Stimulated activated CD4-positive, alpha-beta T cell treated with anti-CD3 and anti-CD28 coated beads, TNF-alpha, amount 100 ng/mL, for 48 hours (primary cell): ENCODE results near the gene QSER1.
"Not testable (repeated sequence)": the region's sequence is repeated elsewhere in the genome, so short reads cannot be mapped to it uniquely, and the experiment has no call there.

ENCODE experiments used
- DNase-seq, 3 donors: peaks; one replicate each; pipeline ENCODE4 v3.0.0-alpha.2; 2020; ENCODE audit warnings: low read depth in 3 of 3

Gene QSER1

DNA sequence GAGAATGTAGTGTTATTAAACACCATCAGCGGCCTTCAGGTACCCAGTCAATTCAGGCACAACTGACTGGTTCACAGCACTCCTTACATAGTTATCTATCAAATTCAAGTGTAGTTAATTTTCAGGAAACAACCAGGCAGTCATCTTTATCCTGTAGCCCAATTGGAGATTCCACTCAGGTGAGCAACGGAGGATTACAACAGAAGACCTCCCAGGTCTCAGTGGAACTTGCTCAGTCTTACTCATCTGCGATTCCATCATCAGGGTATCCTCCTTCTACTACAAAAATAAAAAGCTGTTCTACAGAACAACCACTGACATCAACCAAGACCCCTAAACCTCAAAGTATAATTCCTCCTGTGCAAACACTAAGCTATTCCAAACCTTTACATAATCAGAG lies 39.6 kb downstream of the QSER1 start:
- DNase-seq = no peak

DNA sequence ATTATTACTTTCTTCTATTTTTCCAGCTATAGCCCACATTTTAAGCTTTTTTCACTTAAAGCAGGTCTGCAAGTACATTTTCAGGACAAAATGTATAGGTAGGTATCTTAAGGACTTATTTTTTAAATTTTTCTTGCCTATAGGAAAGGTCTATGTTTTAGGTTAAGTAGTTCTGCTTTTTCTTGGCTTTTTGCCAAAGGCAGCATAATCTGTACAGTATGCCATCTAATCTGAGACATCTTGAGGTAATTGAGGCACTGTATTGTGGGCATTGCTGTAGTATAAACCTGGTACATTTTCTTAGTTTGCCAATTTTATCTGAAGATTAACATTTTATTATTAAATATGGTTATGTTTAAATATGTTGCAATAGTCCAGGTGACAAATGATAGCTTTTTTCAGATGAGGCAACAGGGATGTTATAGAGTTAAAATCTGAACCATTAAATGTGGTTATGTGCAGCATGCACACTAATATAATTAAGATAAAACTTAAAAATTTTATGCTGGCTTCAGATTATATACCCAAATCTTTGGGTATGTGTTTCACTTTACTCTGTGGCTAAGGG lies 42.9 kb downstream of the QSER1 start:
- no peak for DNase-seq

- not testable (repeated sequence) for DNase-seq
Observed at GRCh38 chr11:32936178-32936577, 43.6 kb downstream of the QSER1 start.

GRCh38 chr11:32937283-32937682 lies 44.7 kb downstream of the QSER1 start:
- not testable (repeated sequence) for DNase-seq

DNA sequence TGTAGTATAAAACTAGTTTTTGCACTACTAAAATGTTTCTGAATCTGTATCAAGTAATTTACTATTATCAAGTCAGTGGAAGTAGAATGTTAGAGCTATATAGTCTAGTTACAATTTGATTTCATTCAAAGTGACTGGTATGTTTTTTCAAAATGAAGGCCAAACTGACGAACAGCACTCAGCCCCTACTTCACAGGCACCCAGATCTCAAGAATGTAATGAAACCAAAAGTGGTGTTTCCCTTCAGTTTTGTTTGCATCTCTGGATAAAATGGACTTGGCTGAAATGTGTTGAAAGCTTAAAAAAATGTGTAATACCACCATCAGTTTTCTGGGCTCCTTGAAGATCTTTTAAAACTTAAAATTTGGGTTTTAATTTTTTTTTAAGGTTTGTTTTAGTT lies 46.4 kb downstream of the QSER1 start:
- DNase-seq = no peak

DNA sequence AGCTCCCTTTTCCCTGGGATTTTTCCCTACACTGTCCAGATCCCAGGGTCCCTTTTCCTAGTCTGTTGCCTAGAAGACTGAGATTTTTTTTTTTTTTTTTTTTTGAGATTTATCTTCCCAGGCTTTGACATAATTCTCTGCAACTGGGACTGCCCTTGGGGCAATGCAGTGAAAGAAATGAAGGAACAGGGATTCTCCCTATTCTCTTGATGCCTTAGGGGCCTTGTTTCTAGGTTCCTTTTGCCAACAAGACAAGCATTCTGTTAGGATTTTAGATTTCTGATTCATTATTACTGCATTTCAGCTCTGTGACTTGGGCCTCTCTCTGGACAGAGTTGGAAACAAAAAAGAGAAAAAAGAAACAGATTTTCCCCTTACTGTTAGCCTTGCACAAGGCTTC lies 47.3 kb downstream of the QSER1 start:
- DNase-seq = no peak

GRCh38 chr11:32940865-32941264 lies 48.3 kb downstream of the QSER1 start:
- DNase-seq = no peak

- no peak for DNase-seq
Observed at GRCh38 chr11:32947978-32948377, 55.4 kb downstream of the QSER1 start.

DNA sequence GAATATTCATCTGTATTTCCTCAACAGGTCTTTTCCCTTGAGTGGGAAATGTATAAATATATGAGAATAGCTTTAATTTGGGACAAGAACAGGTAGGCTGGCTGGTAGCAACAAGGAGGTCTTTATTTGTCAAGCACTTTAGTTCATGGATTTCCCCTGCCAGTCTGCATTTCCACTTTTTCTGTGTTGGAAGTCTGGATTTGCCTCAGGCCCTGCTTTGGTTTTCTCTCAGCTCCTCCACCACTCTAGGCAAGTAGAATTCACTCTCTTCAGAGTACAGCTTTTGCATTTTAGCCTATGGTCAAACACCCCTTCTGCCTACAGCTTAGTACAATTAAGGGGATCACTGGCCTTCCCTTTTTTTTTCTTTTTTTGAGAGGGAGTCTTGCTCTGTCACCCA lies 57.1 kb downstream of the QSER1 start:
- no peak for DNase-seq

GRCh38 chr11:32952421-32952820 lies 59.8 kb downstream of the QSER1 start:
- no peak for DNase-seq

- no peak for DNase-seq
Observed at GRCh38 chr11:32953700-32954099, 61.1 kb downstream of the QSER1 start.

- DNase-seq = no peak
Observed at GRCh38 chr11:32960553-32961164, 68.0 kb downstream of the QSER1 start.

- DNase-seq = no peak
Observed at GRCh38 chr11:32962016-32962415, 69.4 kb downstream of the QSER1 start.

- DNase-seq = no peak
Observed at GRCh38 chr11:32963721-32964120, 71.1 kb downstream of the QSER1 start.

DNA sequence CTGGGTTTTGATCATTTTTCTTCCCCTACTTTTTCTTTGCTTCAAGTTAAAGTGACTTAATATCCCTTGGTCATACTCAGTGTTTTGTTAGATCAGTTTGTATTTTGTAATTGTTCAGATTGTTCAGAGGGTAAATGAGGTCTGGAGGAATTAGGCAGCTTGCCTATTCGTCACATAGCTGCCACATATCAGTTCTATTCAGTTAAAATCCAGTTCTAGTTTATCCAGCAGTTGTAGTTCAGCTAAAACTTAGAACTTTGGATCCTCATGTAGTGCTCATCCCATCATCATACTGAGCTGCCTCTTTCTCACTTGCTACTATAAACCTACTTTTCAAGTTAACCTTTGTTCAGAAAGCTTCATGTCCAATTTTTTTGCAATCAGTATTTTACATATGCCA lies 75.9 kb downstream of the QSER1 start:
- DNase-seq = no peak

DNA sequence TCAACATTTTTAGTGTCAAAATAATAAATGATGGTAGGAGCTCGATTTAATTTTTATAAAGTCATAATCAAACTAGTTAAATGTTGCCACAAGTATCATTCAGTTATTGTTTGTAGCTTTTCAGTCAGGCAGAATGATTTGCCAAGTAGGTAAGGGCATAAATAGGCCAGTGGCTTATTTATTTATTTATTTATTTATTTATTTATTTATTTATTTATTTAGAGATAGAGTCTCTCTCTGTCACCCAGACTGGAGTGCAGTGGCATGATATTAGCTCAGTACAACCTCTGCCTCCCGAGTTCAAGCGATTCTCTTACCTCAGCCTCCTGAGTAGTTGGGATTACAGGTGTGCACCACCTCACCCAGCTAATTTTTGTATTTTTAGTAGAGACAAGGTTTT lies 79.6 kb downstream of the QSER1 start:
- DNase-seq = not testable (repeated sequence)

DNA sequence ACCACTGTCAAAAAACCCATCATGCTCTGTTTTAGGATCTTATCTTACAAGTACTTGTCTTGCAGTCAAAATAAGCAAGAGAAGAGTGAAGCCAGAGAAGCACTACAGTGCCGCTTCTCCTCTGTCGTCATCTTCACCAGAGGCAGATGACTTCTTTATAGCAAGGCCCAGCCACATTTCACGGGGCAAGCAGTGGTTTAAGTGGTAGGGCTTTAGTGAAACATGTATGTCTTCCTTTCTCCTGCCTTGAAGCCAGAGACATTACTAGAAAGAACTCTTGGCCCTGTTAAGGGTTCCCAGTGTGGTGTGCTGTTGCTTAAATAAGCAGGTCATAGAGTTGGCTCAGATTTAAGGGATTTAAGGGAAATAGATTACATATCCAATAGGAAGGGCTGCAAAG lies 80.2 kb downstream of the QSER1 start:
- no peak for DNase-seq

DNA sequence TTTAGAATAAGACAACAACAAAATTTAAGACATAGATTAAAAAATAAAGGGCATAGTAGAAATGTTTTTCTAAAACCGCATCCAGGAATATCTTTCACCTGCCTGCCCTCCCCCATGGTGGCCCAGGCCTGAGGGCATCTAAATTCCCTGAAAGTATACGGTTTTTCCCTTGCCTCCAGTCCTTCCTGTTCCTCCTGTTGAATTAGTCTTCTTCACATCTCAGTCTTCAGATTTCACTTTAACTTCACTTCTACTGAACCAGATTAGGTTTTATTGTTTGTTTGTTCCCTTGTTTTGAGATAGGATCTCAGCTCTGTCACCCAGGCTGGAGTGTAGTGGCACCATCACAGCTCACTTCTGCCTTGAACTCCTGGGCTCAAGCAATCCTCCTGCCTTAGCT lies 90.0 kb downstream of the QSER1 start:
- no peak for DNase-seq

GRCh38 chr11:32983506-32983905 lies 90.9 kb downstream of the QSER1 start:
- no peak for DNase-seq

- DNase-seq = no peak
Observed at GRCh38 chr11:32985600-32985999, 93.0 kb downstream of the QSER1 start.

DNA sequence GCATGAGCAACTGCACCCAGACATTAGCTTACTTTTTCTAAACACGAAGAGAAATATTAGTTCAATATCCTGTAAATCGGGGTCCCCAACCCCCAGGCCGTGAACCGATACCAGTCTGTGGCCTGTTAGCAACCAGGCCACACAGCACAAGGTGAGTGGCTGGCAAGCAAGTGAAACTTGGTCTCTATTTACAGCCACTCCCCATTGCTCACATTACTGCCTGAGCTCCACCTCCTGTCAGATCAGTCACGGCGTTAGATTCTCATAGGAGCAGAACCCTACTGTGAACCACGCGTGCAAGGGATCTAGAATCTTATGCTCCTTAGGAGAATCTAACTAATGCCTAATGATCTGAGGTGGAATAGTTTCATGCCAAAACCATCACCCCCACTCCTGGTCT lies 95.2 kb downstream of the QSER1 start:
- no peak for DNase-seq

DNA sequence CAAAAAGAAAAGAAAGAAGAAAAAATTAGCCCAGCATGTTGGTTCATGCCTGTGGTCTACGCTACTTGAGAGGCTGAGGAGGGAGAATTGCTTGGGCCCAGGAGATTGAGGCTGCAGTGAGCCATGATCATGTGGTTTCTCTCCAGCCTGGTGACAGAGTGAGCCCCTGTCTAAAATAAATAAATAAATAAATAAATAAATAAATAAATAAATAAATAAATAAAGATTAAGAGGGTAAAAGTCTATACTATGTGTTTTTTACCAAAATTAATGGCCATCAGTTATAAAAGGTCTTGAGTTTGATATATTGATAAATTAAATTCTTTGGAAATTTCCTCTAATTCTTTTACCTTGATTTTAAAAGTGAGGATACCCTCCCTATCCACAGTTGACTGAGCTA lies 97.9 kb downstream of the QSER1 start:
- no peak for DNase-seq

DNA sequence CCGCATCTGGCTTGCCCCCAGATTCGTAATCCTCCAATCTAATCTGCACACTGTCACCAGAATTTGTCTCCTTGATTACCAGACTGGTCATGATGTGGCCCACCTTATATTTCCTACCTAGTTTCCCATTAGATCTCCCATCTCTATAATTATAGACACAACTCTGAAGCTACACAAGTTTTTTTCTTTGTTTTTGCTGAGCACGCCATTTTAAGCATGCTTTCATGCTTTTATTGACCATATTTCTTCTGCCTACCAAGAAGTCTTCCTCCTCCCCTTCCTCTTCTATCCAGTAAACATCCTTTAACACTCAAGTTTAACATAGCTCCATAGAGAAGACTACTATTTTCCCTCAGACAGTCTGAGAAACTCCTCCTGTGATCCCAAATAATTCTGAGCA lies 98.8 kb downstream of the QSER1 start:
- no peak for DNase-seq

DNA sequence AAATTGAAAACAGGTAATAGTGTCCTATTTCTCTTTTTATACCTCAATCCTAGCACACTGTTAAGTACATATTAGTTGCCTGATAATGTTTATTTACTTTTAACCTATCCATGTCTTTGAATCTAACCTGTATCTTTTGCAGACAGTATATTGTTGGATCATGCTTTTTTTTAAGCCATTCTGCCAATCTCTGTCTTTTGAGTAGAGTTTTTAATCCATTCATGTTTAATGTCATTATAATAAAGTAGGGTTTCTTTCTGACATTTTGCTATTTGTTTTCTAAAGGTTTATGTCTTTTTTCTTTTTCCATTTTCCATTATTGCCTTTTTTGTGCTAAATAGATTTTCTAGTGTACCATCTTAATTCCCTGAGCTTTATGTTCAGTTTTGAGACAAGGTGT lies 99.3 kb downstream of the QSER1 start:
- no peak for DNase-seq
